Neural cell (in vitro differentiated cells): ENCODE measurements around the gene ARID3A. TPM values are rescaled to one million over a fixed set of nuclear protein-coding genes. Genes with fewer than 3 reads are reported as not detected.

ENCODE experiments used
- H2AFZ ChIP-seq: fragments of 200-600, 300-800 bp; sonication (generic), shearing (Covaris generic); 2 replicates; pipeline ENCODE4 v1.6.0; 2014; ENCODE audit warnings: low read depth, mild to moderate bottlenecking, antibody characterized with exemption, low read length, moderate library complexity
- H3F3A ChIP-seq: fragments of 200-600 bp; shearing (Covaris generic); 2 replicates; pipeline ENCODE4 v1.6.1; 2016; ENCODE audit warnings: mild to moderate bottlenecking, moderate library complexity, mixed read lengths, antibody characterized with exemption, low read length; ENCODE audit not compliant: insufficient read depth, poor library complexity, severe bottlenecking
- H3K27ac ChIP-seq: fragments of 200-600, 300-800 bp; sonication (generic), shearing (Covaris generic); 2 replicates; pipeline ENCODE4 v1.5.1; 2014; ENCODE audit warnings: mild to moderate bottlenecking, low read length, moderate library complexity
- H3K27me3 ChIP-seq: fragments of 300-800, 200-600 bp; sonication (generic), shearing (Covaris generic); 2 replicates; pipeline ENCODE4 v1.6.0; 2014; ENCODE audit warnings: mild to moderate bottlenecking, low read depth, low read length, moderate library complexity; ENCODE audit not compliant: insufficient read depth
- H3K36me3 ChIP-seq: fragments of 300-800, 200-600 bp; sonication (generic), shearing (Covaris generic); 2 replicates; pipeline ENCODE4 v1.5.1; 2014; ENCODE audit warnings: mild to moderate bottlenecking, antibody characterized with exemption, low read length, moderate library complexity; ENCODE audit not compliant: insufficient read depth
- H3K4me2 ChIP-seq: fragments of 300-800, 200-600 bp; sonication (generic), shearing (Covaris generic); 2 replicates; pipeline ENCODE4 v1.6.0; 2014; ENCODE audit warnings: mild to moderate bottlenecking, low read length
- H3K4me3 ChIP-seq: fragments of 300-800, 200-600 bp; sonication (generic), shearing (Covaris generic); 2 replicates; pipeline ENCODE4 v1.5.1; 2014; ENCODE audit warnings: mild to moderate bottlenecking, low read length, moderate library complexity
- H3K79me2 ChIP-seq: fragments of 200-600 bp; shearing (Covaris generic); replicated peaks from 2 replicates; pipeline ENCODE4 v1.6.0; 2014; ENCODE audit warnings: mild to moderate bottlenecking, low read length, moderate library complexity; ENCODE audit not compliant: insufficient read depth
- H3K9ac ChIP-seq: fragments of 300-800, 200-600 bp; sonication (generic), shearing (Covaris generic); 2 replicates; pipeline ENCODE4 v1.6.1; 2016; ENCODE audit warnings: mild to moderate bottlenecking, low read length, mixed read lengths
- H3K9me2 ChIP-seq: fragments of 200-600 bp; shearing (Covaris generic); 2 replicates; pipeline ENCODE4 v1.6.1; 2016; ENCODE audit warnings: mild to moderate bottlenecking, low read length, mixed read lengths; ENCODE audit not compliant: insufficient read depth
- H3K9me3 ChIP-seq: fragments of 200-600, 300-800 bp; sonication (generic), shearing (Covaris generic); 2 replicates; pipeline ENCODE4 v1.6.1; 2016; ENCODE audit warnings: mild to moderate bottlenecking, mixed run types, low read length, moderate library complexity, mixed read lengths
- H4K20me1 ChIP-seq: fragments of 200-600 bp; shearing (Covaris generic); 2 replicates; pipeline ENCODE4 v1.6.1; 2016; ENCODE audit warnings: mild to moderate bottlenecking, mixed run types; ENCODE audit not compliant: insufficient read depth
- CTCF ChIP-seq: fragments of 450-650 bp; IDR thresholded peaks from 2 replicates; pipeline ENCODE4 v1.5.1; 2014; ENCODE audit warnings: antibody characterized with exemption, mild to moderate bottlenecking, moderate library complexity; ENCODE audit not compliant: poor library complexity, severe bottlenecking
- EP300 ChIP-seq: fragments of 450-650 bp; conservative IDR thresholded peaks from 2 replicates; pipeline ENCODE4 v1.6.1; 2014; ENCODE audit warnings: antibody characterized with exemption, mild to moderate bottlenecking, moderate library complexity; ENCODE audit not compliant: poor library complexity, severe bottlenecking
- EZH2 ChIP-seq: fragments of 200-600, 300-800 bp; shearing (Covaris generic), sonication (generic); IDR thresholded peaks from 2 replicates; pipeline ENCODE4 v1.6.1; 2014; ENCODE audit warnings: antibody characterized with exemption, low read length, borderline replicate concordance, mild to moderate bottlenecking; ENCODE audit not compliant: insufficient read depth, poor library complexity, severe bottlenecking
- MXI1 ChIP-seq: fragments of 450-650 bp; conservative IDR thresholded peaks from 2 replicates; pipeline ENCODE4 v1.6.1; 2014; ENCODE audit warnings: antibody characterized with exemption, mild to moderate bottlenecking; ENCODE audit not compliant: poor library complexity, severe bottlenecking
- POLR2AphosphoS5 ChIP-seq: IDR thresholded peaks from 2 replicates; pipeline ENCODE4 v1.6.1; 2012
- RAD21 ChIP-seq: fragments of 450-650 bp; conservative IDR thresholded peaks from 2 replicates; pipeline ENCODE4 v1.6.1; 2014; ENCODE audit warnings: antibody characterized with exemption, mild to moderate bottlenecking, moderate library complexity
- REST ChIP-seq: IDR thresholded peaks from 2 replicates; pipeline ENCODE4 v1.6.1; 2012; ENCODE audit warnings: borderline replicate concordance
- TAF1 ChIP-seq: IDR thresholded peaks from 2 replicates; pipeline ENCODE4 v1.6.1; 2012; ENCODE audit warnings: low read depth
- polyA plus RNA-seq: library from polyadenylated mRNA; depleted of rRNA; stranded (reverse); fragments of >200 nt; gene quantifications from 2 replicates; pipeline ENCODE4 v1.2.3, GENCODE V29; 2014

The ARID3A gene
- polyA plus RNA-seq, 1 donor from 2014 or later, result 11.4 TPM

- Histone ChIP-seq H3K36me3 (no peaks in the 10 kb centered on the region), H3K27ac (peak within 1 kb of the TSS; percentile 52)
Observed at GRCh38 chr19:913080-913748, 12.6 kb upstream of the ARID3A start, which contains the start of gene R3HDM4. R3HDM4 (minus strand) TSS chr19:913219; CDS start chr19:913157, 62 bp downstream.

More at GRCh38 chr19:913080-913748, 12.6 kb upstream of the ARID3A start, which contains the start of gene R3HDM4:
- Histone ChIP-seq H3K4me3 (peak within 1 kb of the TSS; percentile 79), H3K9ac (peak within 1 kb of the TSS; percentile 83), H3F3A (no peaks in the 10 kb centered on the region), H4K20me1 (no peaks in the 10 kb centered on the region), H3K9me2 (no peaks in the 10 kb centered on the region), H3K9me3 (no peaks in the 10 kb centered on the region), H3K27me3 (peaks cover 17% of the 10 kb centered on the region), H3K4me2 (peak within 1 kb of the TSS; percentile 38), H3K79me2 (peaks cover 11% of the 10 kb centered on the region), H2AFZ (peak within 1 kb of the TSS; percentile 60)
- no peak for TF ChIP-seq MXI1
- peak; percentile 39 for TF ChIP-seq TAF1
- no peak for TF ChIP-seq RAD21
- no peak for TF ChIP-seq REST
- no peak for TF ChIP-seq CTCF
- no peak for TF ChIP-seq EZH2
- TF ChIP-seq POLR2AphosphoS5, result peak; percentile 87
- TF ChIP-seq EP300, result no peak
